GM19099 (cell line): Measurements from ENCODE around the gene TAAR8.

Experiments
- POLR2A ChIP-seq: IDR thresholded peaks from 3 replicates; pipeline ENCODE4 v1.6.1; 2011; ENCODE audit warnings: low read depth; ENCODE audit not compliant: insufficient read length; ENCODE audit errors: extremely low read depth

Gene TAAR8

GRCh38 chr6:132526461-132526860 is 26.0 kb upstream of the TAAR8 start:
- no peak for TF ChIP-seq POLR2A

GRCh38 chr6:132527791-132528190 is 24.7 kb upstream of the TAAR8 start:
- TF ChIP-seq POLR2A: no peak

GRCh38 chr6:132530293-132530974 is 22.0 kb upstream of the TAAR8 start:
- TF ChIP-seq POLR2A: no peak

GRCh38 chr6:132537145-132537544 is 15.3 kb upstream of the TAAR8 start:
- TF ChIP-seq POLR2A: no peak

GRCh38 chr6:132537977-132538376 is 14.5 kb upstream of the TAAR8 start, which contains the start of gene TAAR9:
TAAR9 (plus strand) TSS chr6:132538277; CDS start chr6:132538290, 13 bp downstream.
- no peak for TF ChIP-seq POLR2A

- no peak for TF ChIP-seq POLR2A
These were observed 7.6 kb upstream of the TAAR8 start for GRCh38 chr6:132544826-132545225.

GRCh38 chr6:132548746-132549463 is 3.6 kb upstream of the TAAR8 start:
- no peak for TF ChIP-seq POLR2A

- TF ChIP-seq POLR2A: no peak
These were observed 1.3 kb upstream of the TAAR8 start for GRCh38 chr6:132551214-132551613.

GRCh38 chr6:132566404-132566803 is 13.9 kb downstream of the TAAR8 start:
- TF ChIP-seq POLR2A: no peak

GRCh38 chr6:132567566-132567965 is 15.1 kb downstream of the TAAR8 start:
- TF ChIP-seq POLR2A: no peak

GRCh38 chr6:132568611-132569010 is 16.1 kb downstream of the TAAR8 start:
- TF ChIP-seq POLR2A: no peak

- TF ChIP-seq POLR2A: no peak
These were observed 16.7 kb downstream of the TAAR8 start for GRCh38 chr6:132569170-132569569.

GRCh38 chr6:132570221-132570777 is 17.8 kb downstream of the TAAR8 start, which contains the start of gene TAAR6:
TAAR6 (plus strand) TSS chr6:132570322; CDS start chr6:132570322, 0 bp downstream.
- no peak for TF ChIP-seq POLR2A

- no peak for TF ChIP-seq POLR2A
These were observed 19.3 kb downstream of the TAAR8 start for GRCh38 chr6:132571774-132572173.

GRCh38 chr6:132584698-132585097 is 32.2 kb downstream of the TAAR8 start:
- TF ChIP-seq POLR2A: no peak

- TF ChIP-seq POLR2A: no peak
These were observed 35.0 kb downstream of the TAAR8 start for GRCh38 chr6:132587424-132587823.
